Dorsolateral prefrontal cortex (tissue), 118 donors: ENCODE results near the gene CHRNA5. TPM values are rescaled to one million over a fixed set of nuclear protein-coding genes. Genes with fewer than 3 reads are reported as not detected.

Experiments used
- total RNA-seq, 120 experiments: library from RNA; stranded (reverse); gene quantifications; one replicate each; pipeline versions ENCODE4 v1.2.3 to v1.2.4, GENCODE V29; 2022

The CHRNA5 gene
- total RNA-seq, 120 experiments from 2014 or later: 0.17 to 4.6 (median 1.5) TPM; not detected in 7

Other genes starting within 250 kb of the CHRNA5 start
- 10 to 100 TPM in 56 of 120 experiments, 1 to 10 TPM in 64; 2.1 to 89.8 (median 9.7) TPM for gene CRABP1, start 225.2 kb upstream of the CHRNA5 start, total RNA-seq
- 10 to 100 TPM; 33.8 to 90.3 (median 60.4) TPM for gene IREB2, start 127.3 kb upstream of the CHRNA5 start, total RNA-seq
- gene HYKK, start 57.9 kb upstream of the CHRNA5 start, total RNA-seq: 10 to 100 TPM in 2 of 120 experiments, 1 to 10 TPM in 118; 2.2 to 11.8 (median 6.6) TPM
- gene PSMA4, start 25.1 kb upstream of the CHRNA5 start, total RNA-seq: 100 to 1,000 TPM in 14 of 120 experiments, 10 to 100 TPM in 106; 40.4 to 112 (median 82.1) TPM
- gene CHRNA3, start 55.5 kb downstream of the CHRNA5 start, total RNA-seq: 1 to 10 TPM in 3 of 120 experiments, under 1 TPM in 34, not detected in 83; 0.14 to 1.7 (median 0.32) TPM
- under 1 TPM in 14 of 120 experiments, not detected in 106; 0.16 to 0.87 (median 0.26) TPM for gene CHRNB4, start 75.7 kb downstream of the CHRNA5 start, total RNA-seq
- gene ADAMTS7, start 245.9 kb downstream of the CHRNA5 start, total RNA-seq: 1 to 10 TPM in 109 of 120 experiments, under 1 TPM in 11; 0.48 to 5.1 (median 1.7) TPM